ENCODE data around the gene ABHD1.
"Not testable (repeated sequence)": the region's sequence is repeated elsewhere in the genome, so short reads cannot be mapped to it uniquely, and the experiment has no call there.

Gene ABHD1

DNA sequence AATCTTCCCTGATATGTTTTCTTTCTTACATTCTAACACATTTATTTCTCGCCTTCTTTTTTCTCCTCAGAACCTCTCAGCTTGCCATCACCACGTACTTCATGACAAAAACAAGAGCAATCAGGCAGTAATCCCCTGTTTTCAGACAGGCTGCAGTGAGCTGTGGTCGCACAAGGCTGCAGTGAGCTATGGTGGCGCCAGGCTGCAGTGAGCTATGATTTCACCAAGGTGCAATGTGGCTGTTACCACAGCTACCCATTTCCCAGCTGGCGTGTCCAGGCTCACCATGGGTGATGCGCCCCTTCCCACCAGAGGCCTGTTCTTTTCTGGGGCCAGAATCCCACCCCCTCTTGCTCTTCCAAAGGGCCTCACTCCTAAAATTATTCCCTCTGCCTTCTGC lies 51.0 kb downstream of the ABHD1 start:
- DNase-seq: no peak

DNA sequence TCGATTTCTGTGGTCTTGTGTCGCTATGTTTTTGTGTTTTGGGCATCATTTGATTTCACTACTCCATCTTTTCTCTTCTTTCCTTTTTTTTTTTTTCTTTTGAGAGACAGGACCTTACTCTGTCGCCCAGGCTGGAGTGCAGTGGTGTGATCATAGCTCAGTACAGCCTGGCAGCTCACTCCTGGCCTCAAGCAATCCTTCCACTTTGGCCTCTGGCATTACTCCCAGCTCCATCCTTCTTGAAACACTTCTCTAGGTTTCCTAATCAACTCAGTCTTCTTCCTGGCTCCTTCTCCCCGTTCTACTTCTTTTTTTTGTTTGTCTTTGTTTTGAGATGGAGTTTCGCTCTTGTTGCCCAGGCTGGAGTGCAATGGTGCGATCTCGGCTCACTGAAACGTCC lies 51.7 kb downstream of the ABHD1 start:
- no peak for DNase-seq

DNA sequence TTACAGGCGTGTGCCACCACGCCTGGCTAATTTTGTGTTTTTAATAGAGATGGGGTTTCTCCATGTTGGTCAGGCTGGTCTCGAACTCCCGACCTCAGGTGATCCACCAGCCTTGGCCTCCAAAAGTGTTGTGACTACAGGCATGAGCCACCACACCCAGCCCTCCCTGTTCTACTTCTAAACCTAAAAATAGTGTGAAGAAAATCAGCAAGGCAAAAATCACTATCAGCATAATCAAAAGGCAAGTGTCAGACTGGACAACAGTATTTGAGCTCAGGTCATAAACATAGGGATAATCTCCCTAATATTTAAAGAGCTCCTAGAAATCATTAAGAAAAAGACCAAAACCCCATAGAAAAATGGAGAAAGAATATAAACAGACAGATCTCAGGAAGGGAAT lies 52.2 kb downstream of the ABHD1 start:
- DNase-seq: not testable (repeated sequence)

DNA sequence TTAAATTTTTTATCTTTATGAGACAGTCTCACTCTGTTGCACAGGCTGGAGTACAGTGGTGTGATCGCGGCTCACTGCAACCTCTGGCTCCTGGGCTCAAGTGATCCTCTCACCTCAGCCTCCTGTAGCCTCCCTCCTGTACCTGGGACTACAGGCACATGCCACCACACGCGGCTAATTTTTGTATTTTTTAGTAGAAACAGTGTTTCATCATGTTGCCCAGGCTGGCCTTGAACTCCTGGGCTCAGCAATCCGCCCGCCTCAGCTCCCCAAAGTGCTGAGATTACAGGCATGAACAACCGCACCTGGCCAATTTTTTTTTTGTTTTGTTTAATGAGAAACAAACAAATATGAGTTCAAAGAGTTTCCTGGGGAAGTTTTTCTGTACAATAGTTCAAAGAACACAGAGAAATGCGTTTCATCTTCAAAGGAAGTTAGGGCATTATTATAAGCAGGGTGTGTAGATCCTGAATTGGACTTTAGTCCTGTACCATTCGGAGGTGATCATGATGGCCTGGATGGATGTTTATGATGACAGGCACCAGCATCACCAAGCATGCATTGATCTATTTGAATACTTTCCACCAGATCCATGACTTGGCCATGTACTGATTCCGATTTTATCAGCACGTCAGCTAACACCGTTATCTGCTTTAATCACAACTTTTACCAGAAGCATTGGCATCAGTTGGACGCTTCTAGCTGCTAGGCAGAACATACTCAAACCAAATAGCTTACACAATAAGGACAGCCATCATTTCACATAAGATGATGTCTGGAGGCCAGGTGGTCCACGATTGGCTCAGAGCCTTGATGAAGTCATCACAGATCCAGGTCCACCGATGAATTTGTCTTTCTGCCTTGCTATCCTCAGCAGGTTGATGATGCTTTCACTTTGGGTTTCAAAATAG lies 54.1 kb downstream of the ABHD1 start:
- no peak for DNase-seq

DNA sequence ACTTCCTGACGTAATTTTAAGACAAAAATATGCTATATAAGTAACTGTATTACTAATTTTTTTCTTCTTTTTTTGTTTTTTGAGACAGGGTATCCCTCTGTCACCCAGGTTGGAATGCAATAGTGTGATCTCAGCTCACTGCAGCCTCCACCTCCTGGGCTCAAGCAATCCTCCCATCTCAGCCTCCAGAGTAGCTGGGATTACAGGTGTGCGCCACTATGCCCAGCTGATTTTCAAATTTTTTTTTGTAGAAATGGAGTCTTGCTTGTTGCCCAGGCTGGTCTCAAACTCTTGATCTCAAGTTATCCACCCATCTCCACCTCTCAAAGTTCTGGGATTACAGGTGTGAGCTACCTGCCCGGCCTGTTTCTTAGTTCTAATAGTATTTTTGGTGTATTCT lies 54.9 kb downstream of the ABHD1 start:
- DNase-seq: no peak

DNA sequence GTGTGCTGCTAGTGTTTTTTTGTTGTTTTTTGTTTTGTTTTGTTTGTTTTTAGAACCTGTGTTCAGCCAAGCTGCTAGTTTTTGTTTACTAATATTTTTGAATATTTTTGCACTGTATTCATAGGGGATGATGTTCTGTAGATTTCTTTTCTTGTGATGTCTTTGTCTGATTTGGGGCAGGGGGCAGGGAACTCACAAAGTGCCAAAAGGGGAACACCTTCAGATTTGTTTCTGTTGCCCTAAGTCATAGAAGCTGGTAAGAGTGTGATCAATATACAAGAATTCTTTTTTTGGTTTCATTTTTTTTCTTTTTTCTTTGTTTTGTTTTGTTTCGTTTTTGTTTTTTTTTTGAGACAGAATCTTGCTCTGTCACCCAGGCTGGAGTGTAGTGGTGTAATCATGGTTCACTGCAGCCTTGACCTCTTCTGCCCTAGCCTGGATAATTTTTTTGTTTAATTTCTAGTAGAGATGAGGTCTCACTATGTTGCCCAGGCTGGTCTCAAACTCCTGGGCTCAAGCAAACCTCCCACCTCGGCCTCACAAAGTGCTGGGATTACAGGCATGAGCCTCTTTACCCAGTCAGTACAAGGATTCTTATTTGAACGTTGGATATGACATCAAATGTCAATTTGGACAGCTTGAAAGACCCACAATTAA lies 55.9 kb downstream of the ABHD1 start:
- no peak for DNase-seq
